Keratinocyte (primary cell): ENCODE data around the gene SH3PXD2B. TPM values are rescaled to one million over a fixed set of nuclear protein-coding genes. Genes with fewer than 3 reads are reported as not detected.

ENCODE experiments used
- DNase-seq: peaks from one replicate; pipeline ENCODE4 v3.0.0-alpha.2; 2011; ENCODE audit warnings: low read depth, missing footprints, low spot score
- FAIRE-seq: peaks from 2 replicates; lab custom pipeline; 2011; peaks lifted over from hg19 to GRCh38; lab: Jason Lieb, UNC
- H2AFZ ChIP-seq: 2 replicates; pipeline ENCODE4 v1.6.0; 2012; ENCODE audit warnings: low read length, control low read depth, inconsistent platforms; ENCODE audit not compliant: control insufficient read depth
- H3K27ac ChIP-seq: 2 replicates; pipeline ENCODE4 v1.5.1; 2011; ENCODE audit warnings: low read length; ENCODE audit not compliant: control insufficient read depth, insufficient read depth
- H3K27me3 ChIP-seq: 3 replicates; pipeline ENCODE4 v1.6.0; 2011; ENCODE audit warnings: low read length; ENCODE audit not compliant: control insufficient read depth, insufficient read depth; ENCODE audit errors: extremely low read depth
- H3K36me3 ChIP-seq, 2 experiments: 2 replicates in 1 of 2; 3 replicates in 1 of 2; pipeline ENCODE4 v1.5.1; 2011; ENCODE audit warnings: low read length in 2 of 2, mild to moderate bottlenecking in 1 of 2; ENCODE audit not compliant: control insufficient read depth in 2 of 2, insufficient read depth in 2 of 2; ENCODE audit errors: extremely low read depth in 1 of 2
- H3K4me1 ChIP-seq: 3 replicates; pipeline ENCODE4 v1.5.1; 2011; ENCODE audit warnings: low read length; ENCODE audit not compliant: control insufficient read depth, insufficient read depth; ENCODE audit errors: extremely low read depth
- H3K4me2 ChIP-seq: 3 replicates; pipeline ENCODE4 v1.6.0; 2011; ENCODE audit warnings: low read depth, low read length; ENCODE audit not compliant: control insufficient read depth, insufficient read depth; ENCODE audit errors: extremely low read depth
- H3K4me3 ChIP-seq, 3 experiments: fragments of 200-600 bp in 1 of 3; sonication (generic) in 1 of 3; 2 replicates in 2 of 3; 3 replicates in 1 of 3; pipeline ENCODE4 v1.5.1; 2011 to 2016; ENCODE audit warnings: low read length in 3 of 3, mild to moderate bottlenecking in 3 of 3, control low read depth in 2 of 3, inconsistent platforms in 1 of 3, low read depth in 1 of 3, mixed read lengths in 1 of 3, mixed run types in 1 of 3, moderate library complexity in 1 of 3; ENCODE audit not compliant: control insufficient read depth in 2 of 3, insufficient read depth in 2 of 3; ENCODE audit errors: extremely low read depth in 1 of 3
- H3K79me2 ChIP-seq: 2 replicates; pipeline ENCODE4 v1.6.0; 2012; ENCODE audit warnings: low read length; ENCODE audit not compliant: control insufficient read depth, insufficient read depth
- H3K9ac ChIP-seq: 3 replicates; pipeline ENCODE4 v1.6.0; 2011; ENCODE audit warnings: low read length; ENCODE audit not compliant: control insufficient read depth, insufficient read depth; ENCODE audit errors: extremely low read depth
- H3K9me1 ChIP-seq: 3 replicates; pipeline ENCODE4 v1.6.0; 2011; ENCODE audit warnings: low read length; ENCODE audit not compliant: control insufficient read depth, insufficient read depth; ENCODE audit errors: extremely low read depth
- H3K9me3 ChIP-seq: 2 replicates; pipeline ENCODE4 v1.5.1; 2012; ENCODE audit warnings: low read depth, low read length; ENCODE audit not compliant: control insufficient read depth
- H4K20me1 ChIP-seq: 3 replicates; pipeline ENCODE4 v1.6.0; 2011; ENCODE audit warnings: low read length; ENCODE audit not compliant: control insufficient read depth, insufficient read depth; ENCODE audit errors: extremely low read depth
- CTCF ChIP-seq, 3 experiments: IDR thresholded peaks in 1 of 3; conservative IDR thresholded peaks in 1 of 3; optimal IDR thresholded peaks in 1 of 3; 2 replicates in 2 of 3; 3 replicates in 1 of 3; pipeline versions ENCODE3 to v1.5.1; 2011; ENCODE audit warnings: low read length in 3 of 3, mild to moderate bottlenecking in 3 of 3, moderate library complexity in 2 of 3, control low read depth in 1 of 3, inconsistent platforms in 1 of 3; ENCODE audit not compliant: insufficient read depth in 2 of 3; ENCODE audit errors: extremely low read depth in 1 of 3
- EZH2 ChIP-seq: IDR thresholded peaks from one replicate; pipeline ENCODE4 v1.6.1; 2012; ENCODE audit warnings: inconsistent platforms, mild to moderate bottlenecking, low read length, moderate library complexity
- dilution Hi-C: fragments of 300-500 bp; cut with MboI; formaldehyde crosslinking; loops from one replicate; pipeline ENCODE4 v1.7.0; 2020; ENCODE audit warnings: low sequenced_read_pairs; ENCODE audit not compliant: extremely low pct_ligation_motif_present
- polyA plus RNA-seq, 5 experiments: library from polyadenylated mRNA; depleted of rRNA in 3 of 5; stranded (reverse) in 3 of 5; stranded (forward) in 1 of 5; unstranded in 1 of 5; fragments of >200 nt; gene quantifications; 1 replicate in 1 of 5; 2 replicates in 3 of 5; 3 replicates in 1 of 5; pipeline versions ENCODE4 v1.2.1 to v1.2.3, GENCODE V29; 2011 to 2012; ENCODE audit warnings: missing spikeins in 2 of 5, low read depth in 1 of 5, low replicate concordance in 1 of 5

SH3PXD2B gene
- polyA plus RNA-seq, 1 donor (not counting 4 experiments of a cell fraction or from before 2014, with no cell fraction given): 17.3 TPM

- no peaks in the 10 kb centered on the region for H3K27me3 ChIP-seq
- no peaks in the 10 kb centered on the region for H3K9me1 ChIP-seq
- no peak overlapping the region for H3K27ac ChIP-seq
- TF ChIP-seq EZH2: no peak
- no peak for TF ChIP-seq CTCF (optimal IDR thresholded peaks at IDR 0.05 in 1 of 3, IDR thresholded peaks at IDR 0.05 in 1 of 3, conservative IDR thresholded peaks at IDR 0.05 in 1 of 3; ENCODE audit: extremely low read depth in 1 of 3, insufficient read depth in 2 of 3, low read length in 3 of 3)
- H4K20me1 ChIP-seq: peaks cover 11% of the 10 kb centered on the region
- H3K79me2 ChIP-seq: peaks cover 7% of the 10 kb centered on the region
- H3K4me1 ChIP-seq: peaks cover 7% of the 10 kb centered on the region
- H3K9me3 ChIP-seq: no peaks in the 10 kb centered on the region
- H3K36me3 ChIP-seq: peaks cover 0 to 9% of the 10 kb centered on the region in 2 experiments
- no peak overlapping the region for H2AFZ ChIP-seq
- H3K4me3 ChIP-seq: no peak overlapping the region
- no peak for FAIRE-seq
- no peak overlapping the region for H3K4me2 ChIP-seq
- no peak overlapping the region for H3K9ac ChIP-seq
- no peak for DNase-seq
- dilution Hi-C loops: no loop called here
These were observed 18.8 kb downstream of the SH3PXD2B start for GRCh38 chr5:172435362-172436077.

GRCh38 chr5:172434251-172434650 lies 20.1 kb downstream of the SH3PXD2B start:
- peaks cover 7% of the 10 kb centered on the region for H3K4me1 ChIP-seq
- H3K36me3 ChIP-seq: peaks cover 0 to 9% of the 10 kb centered on the region in 2 experiments
- peaks cover 11% of the 10 kb centered on the region for H4K20me1 ChIP-seq
- dilution Hi-C loops: no loop called here
- H3K9ac ChIP-seq: no peak overlapping the region
- no peaks in the 10 kb centered on the region for H3K27me3 ChIP-seq
- DNase-seq (no peak), FAIRE-seq (no peak)
- H3K9me3 ChIP-seq: no peaks in the 10 kb centered on the region
- H3K4me3 ChIP-seq: no peak overlapping the region
- no peaks in the 10 kb centered on the region for H3K9me1 ChIP-seq
- H2AFZ ChIP-seq: no peak overlapping the region
- TF ChIP-seq EZH2 (no peak), CTCF (optimal IDR thresholded peaks at IDR 0.05 in 1 of 3, IDR thresholded peaks at IDR 0.05 in 1 of 3, conservative IDR thresholded peaks at IDR 0.05 in 1 of 3; ENCODE audit: extremely low read depth in 1 of 3, insufficient read depth in 2 of 3, low read length in 3 of 3) (no peak)
- H3K4me2 ChIP-seq: no peak overlapping the region
- H3K79me2 ChIP-seq: peaks cover 6% of the 10 kb centered on the region
- H3K27ac ChIP-seq: no peak overlapping the region
